Measurements from ENCODE around the gene KIF5A. TPM values are rescaled to one million over a fixed set of nuclear protein-coding genes. Genes with fewer than 3 reads are reported as not detected.

Gene KIF5A
- total and polyA plus RNA-seq, 2 of the 13 experiments (the other 11 are each of a cell fraction or from before 2014, with no cell fraction given) = 1.6 to 11.9 TPM

GRCh38 chr12:57575771-57576612 lies 26.1 kb downstream of the KIF5A start (continued):
- TF ChIP-seq CHD4 (IDR thresholded peaks at IDR 0.05; ENCODE audit: borderline replicate concordance, low read length) (peak; percentile 8; the same call in 1 of the 2 replicates), IKZF5 (CRISPR knock-in tag; IDR thresholded peaks at IDR 0.05) (peak; percentile 71), ZMYM4 (CRISPR knock-in tag; IDR thresholded peaks at IDR 0.05) (peak; percentile 43; the same call in 1 of the 2 replicates), JUNB (CRISPR knock-in tag; IDR thresholded peaks at IDR 0.05; ENCODE audit: borderline replicate concordance) (0 out of 2 replicates have a peak, but pooled peaks have one; percentile 10), SMC3 (IDR thresholded peaks at IDR 0.05; ENCODE audit: low read length) (no peak), ZNF335 (CRISPR knock-in tag; IDR thresholded peaks at IDR 0.05) (0 out of 2 replicates have a peak, but pooled peaks have one; percentile 40), NR2F6 (IDR thresholded peaks at IDR 0.05) (no peak; the same call in 1 of the 2 replicates), NR2F6 (CRISPR knock-in tag; IDR thresholded peaks at IDR 0.05) (peak; percentile 59; the same call in 1 of the 2 replicates), NR2C2 (CRISPR knock-in tag; IDR thresholded peaks at IDR 0.05; ENCODE audit: borderline replicate concordance) (peak; percentile 46; the same call in 1 of the 2 replicates), ZNF121 (CRISPR knock-in tag; IDR thresholded peaks at IDR 0.05) (peak; percentile 83), ARHGAP35 (CRISPR knock-in tag; IDR thresholded peaks at IDR 0.05; ENCODE audit: borderline replicate concordance) (peak; percentile 23; the same call in 1 of the 2 replicates), ATF2 (CRISPR knock-in tag; IDR thresholded peaks at IDR 0.05) (no peak), IRF1 (CRISPR knock-in tag; IDR thresholded peaks at IDR 0.05; ENCODE audit: low read depth) (no peak), DMAP1 (CRISPR knock-in tag; IDR thresholded peaks at IDR 0.05) (peak; percentile 36; the same call in 1 of the 2 replicates), ZNF770 (CRISPR knock-in tag; IDR thresholded peaks at IDR 0.05) (peak; percentile 58), GABPA (IDR thresholded peaks at IDR 0.05; ENCODE audit: low read depth, low read length) (no peak), GABPA (CRISPR knock-in tag; IDR thresholded peaks at IDR 0.05; ENCODE audit: low read depth) (no peak), KDM2A (CRISPR knock-in tag; IDR thresholded peaks at IDR 0.05; ENCODE audit: borderline replicate concordance, low read depth) (peak; percentile 45; the same call in 1 of the 2 replicates), ERF (CRISPR knock-in tag; IDR thresholded peaks at IDR 0.05) (peak; percentile 71), ARID2 (CRISPR knock-in tag; IDR thresholded peaks at IDR 0.05; ENCODE audit: borderline replicate concordance) (no peak), FIP1L1 (IDR thresholded peaks at IDR 0.05; ENCODE audit: borderline replicate concordance, insufficient read depth, low read depth, low read length) (no peak)
